IMR-90 (cell line): ENCODE results near the gene ASB16.

Experiments
- CTCF ChIP-seq: conservative IDR thresholded peaks from 2 replicates; pipeline ENCODE4 v1.5.1; 2012; ENCODE audit warnings: mild to moderate bottlenecking, low read depth, low read length, improper control_type of control experiment
- POLR2A ChIP-seq: IDR thresholded peaks from 2 replicates; pipeline ENCODE4 v1.6.1; 2012; ENCODE audit warnings: mild to moderate bottlenecking, low read depth, low read length

GRCh38 chr17:44213403-44214229, 43.1 kb downstream of the ASB16 start:
- TF ChIP-seq CTCF: no peak
- no peak for TF ChIP-seq POLR2A
